GM12878 (cell line): ENCODE data around the gene SRC. TPM values are rescaled to one million over a fixed set of nuclear protein-coding genes. Genes with fewer than 3 reads are reported as not detected.
A peak's percentile ranks its signal among the peaks of the same experiment; 100 is the strongest.

ENCODE experiments used
- ATAC-seq: fragments of 200-7000 bp; cut with Tn5 transposase; 3 replicates; pipeline ENCODE4 v1.9.1; 2020; ENCODE audit warnings: mild to moderate bottlenecking, moderate library complexity
- BruUV-seq: library from RNA; stranded (reverse); fragments of 400-500 nt; replicated peaks from 2 replicates; lab custom pipeline; 2021; lab: Mats Ljungman, UMichigan
- CTCF ChIA-PET: fragments of 300-600 bp; sonication (Branson Sonifier 250); formaldehyde crosslinking; extraction: SDS; loops from one replicate; lab custom pipeline; 2021; ENCODE audit warnings: inconsistent platforms; lab: Yijun Ruan, JAX
- POLR2A ChIA-PET: fragments of 350-600 bp; formaldehyde crosslinking; extraction: SDS; loops from one replicate; lab custom pipeline; 2021; ENCODE audit warnings: inconsistent platforms; lab: Charles Lee
- RAD21 ChIA-PET: fragments of 300-600 bp; sonication (Branson Sonifier 250); formaldehyde crosslinking; loops from one replicate; lab custom pipeline; 2023; ENCODE audit warnings: antibody characterized with exemption; ENCODE audit not compliant: unreplicated experiment; lab: Charles Lee
- SMC1A ChIA-PET: fragments of 300-600 bp; sonication (Branson Sonifier 250); formaldehyde crosslinking; loops from one replicate; lab custom pipeline; 2023; ENCODE audit not compliant: unreplicated experiment, uncharacterized antibody; lab: Charles Lee
- DNase-seq: peaks from one replicate; pipeline ENCODE4 v3.0.0-alpha.2; 2011; ENCODE audit warnings: low read depth, low spot score
- FAIRE-seq: peaks from 3 replicates; lab custom pipeline; 2011; peaks lifted over from hg19 to GRCh38; lab: Jason Lieb, UNC
- H2AFZ ChIP-seq: 2 replicates; pipeline ENCODE4 v1.6.0; 2011; ENCODE audit warnings: low read depth, low read length, control low read depth; ENCODE audit not compliant: control insufficient read depth
- H3K27ac ChIP-seq: 2 replicates; pipeline ENCODE4 v1.5.1; 2011; ENCODE audit warnings: control low read depth; ENCODE audit not compliant: control insufficient read depth, insufficient read depth
- H3K27me3 ChIP-seq, 2 experiments: replicated peaks in 1 of 2; 2 replicates each; pipeline versions ENCODE4 v1.6.0 to v1.6.1; 2011; ENCODE audit warnings: low read length in 1 of 2; ENCODE audit not compliant: control insufficient read depth in 2 of 2, insufficient read depth in 2 of 2
- H3K36me3 ChIP-seq, 2 experiments: 2 replicates each; pipeline ENCODE4 v1.5.1; 2011; ENCODE audit warnings: low read length in 1 of 2; ENCODE audit not compliant: control insufficient read depth in 2 of 2, insufficient read depth in 2 of 2
- H3K4me1 ChIP-seq: 2 replicates; pipeline ENCODE4 v1.6.1; 2011; ENCODE audit warnings: mild to moderate bottlenecking, low read length, moderate library complexity, mixed read lengths; ENCODE audit not compliant: control insufficient read depth, insufficient read depth
- H3K4me2 ChIP-seq: 2 replicates; pipeline ENCODE4 v1.6.0; 2011; ENCODE audit warnings: control low read depth; ENCODE audit not compliant: control insufficient read depth, insufficient read depth
- H3K4me3 ChIP-seq: fragments of 200-600 bp; sonication (generic); 2 replicates; pipeline ENCODE4 v1.5.1; 2016
- H3K79me2 ChIP-seq: 2 replicates; pipeline ENCODE4 v1.6.0; 2011; ENCODE audit warnings: low read length; ENCODE audit not compliant: control insufficient read depth, insufficient read depth
- H3K9ac ChIP-seq: 2 replicates; pipeline ENCODE4 v1.8.0; 2011; ENCODE audit warnings: low read length, control low read depth, mixed read lengths; ENCODE audit not compliant: control insufficient read depth, insufficient read depth
- H3K9me3 ChIP-seq: replicated peaks from 3 replicates; pipeline ENCODE4 v1.5.1; 2011; ENCODE audit warnings: mild to moderate bottlenecking, low read length; ENCODE audit not compliant: control insufficient read depth, insufficient read depth
- H4K20me1 ChIP-seq: 2 replicates; pipeline ENCODE4 v1.6.0; 2011; ENCODE audit not compliant: control insufficient read depth, insufficient read depth
- HDAC6 ChIP-seq: fragments of 200-600 bp; sonication (generic); IDR thresholded peaks from one replicate; pipeline ENCODE4 v1.8.0; 2017; ENCODE audit warnings: antibody characterized with exemption; ENCODE audit not compliant: unreplicated experiment
- MTA2 ChIP-seq: fragments of 450-650 bp; IDR thresholded peaks from 2 replicates; pipeline ENCODE4 v1.6.1; 2016; ENCODE audit warnings: low read depth, mild to moderate bottlenecking, moderate library complexity
- NFYA ChIP-seq: IDR thresholded peaks from 2 replicates; pipeline ENCODE4 v1.6.1; 2011; ENCODE audit warnings: low read depth, mild to moderate bottlenecking, low read length, improper control_type of control experiment, borderline replicate concordance
- POLR2AphosphoS2 ChIP-seq: IDR thresholded peaks from 2 replicates; pipeline ENCODE4 v1.6.1; 2011; ENCODE audit warnings: low read depth, mild to moderate bottlenecking, low read length, improper control_type of control experiment, moderate library complexity
- whole genome bisulfite sequencing: methylation state at CpG from one replicate; pipeline ENCODE4 v1.1.6; 2016; ENCODE audit warnings: low lambda C conversion rate; ENCODE audit not compliant: insufficient replicate concordance, insufficient coverage; ENCODE audit errors: missing lambda C conversion rate; 5-methylcytosine and 5-hydroxymethylcytosine counted together
- in situ Hi-C: fragments of 300-500 bp; cut with MboI; formaldehyde crosslinking; loops from 9 replicates; pipeline ENCODE4 v1.14.3; 2018; ENCODE audit warnings: mixed read lengths
- intact Hi-C: fragments of 100-400 bp; cut with micrococcal nuclease; formaldehyde crosslinking; loops from one replicate; pipeline ENCODE4 v1.14.2; 2022; ENCODE audit not compliant: unreplicated experiment
- polyA plus RNA-seq, 11 experiments: library from polyadenylated mRNA; depleted of rRNA in 4 of 11; unstranded in 6 of 11; stranded (reverse) in 5 of 11; fragments of >200 nt; fragmentation: Nextera tagmentation in 4 of 11; fragmentation: Illumina TruSeq in 1 of 11; extraction: Ambion mirVana in 4 of 11; extraction: Trizol in 1 of 11; gene quantifications; 1 replicate in 1 of 11; 2 replicates in 10 of 11; pipeline versions ENCODE4 v1.2.1 to v1.2.3, GENCODE V29; 2011 to 2016; ENCODE audit warnings: inconsistent platforms in 2 of 11, missing spikeins in 2 of 11, low read depth in 1 of 11
- total RNA-seq, 4 experiments: library from RNA; depleted of rRNA in 3 of 4; stranded (reverse); fragments of >200 nt in 3 of 4; fragmentation: Illumina TruSeq in 1 of 4; extraction: Trizol in 1 of 4; gene quantifications; 2 replicates each; pipeline versions ENCODE4 v1.2.1 to v1.2.3, GENCODE V29; 2013 to 2021
- TF ChIP-seq, protein P1 (sequence below): fragments of 450-650 bp; IDR thresholded peaks from 2 replicates; pipeline ENCODE4 v1.6.1; 2017; ENCODE audit warnings: borderline replicate concordance

The SRC gene
- total and polyA plus RNA-seq, 10 of the 15 experiments (the other 5 are each of a cell fraction or from before 2014, with no cell fraction given), result 0.60 to 71.3 (median 27.2) TPM

DNA sequence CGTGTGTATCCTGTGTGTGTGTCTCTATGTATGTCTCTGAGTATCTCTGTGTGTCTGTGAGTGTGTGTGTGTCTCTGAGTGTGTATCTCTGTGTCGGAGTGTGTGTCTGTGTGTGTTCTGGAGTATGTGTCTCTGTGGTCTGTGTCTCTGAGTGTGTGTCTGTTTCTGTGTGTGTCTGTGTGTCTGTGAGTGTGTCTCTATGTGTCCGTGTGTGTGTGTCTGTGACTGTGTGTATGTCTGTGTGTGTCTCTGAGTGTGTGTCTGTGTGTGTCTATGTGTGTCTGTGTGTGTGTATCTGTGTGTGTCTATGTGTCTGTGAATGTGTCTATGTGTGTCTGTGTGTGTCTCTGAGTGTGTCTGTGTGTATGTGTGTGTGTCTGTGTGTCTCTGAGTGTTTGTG, 73.4 kb downstream of the SRC start:
- Histone ChIP-seq H3K27ac (no peak overlapping the region), H3K9me3 (no peaks in the 10 kb centered on the region), H4K20me1 (no peaks in the 10 kb centered on the region), H3K27me3 (peaks cover 3 to 8% of the 10 kb centered on the region in 2 experiments; a peak in 3 of 4 replicates), H3K4me2 (no peak overlapping the region), H2AFZ (no peak overlapping the region), H3K79me2 (no peaks in the 10 kb centered on the region), H3K4me3 (no peak overlapping the region), H3K36me3 (no peaks in the 10 kb centered on the region), H3K4me1 (no peaks in the 10 kb centered on the region), H3K9ac (no peak overlapping the region)
- no peak for ATAC-seq
- TF ChIP-seq, protein P1, sequence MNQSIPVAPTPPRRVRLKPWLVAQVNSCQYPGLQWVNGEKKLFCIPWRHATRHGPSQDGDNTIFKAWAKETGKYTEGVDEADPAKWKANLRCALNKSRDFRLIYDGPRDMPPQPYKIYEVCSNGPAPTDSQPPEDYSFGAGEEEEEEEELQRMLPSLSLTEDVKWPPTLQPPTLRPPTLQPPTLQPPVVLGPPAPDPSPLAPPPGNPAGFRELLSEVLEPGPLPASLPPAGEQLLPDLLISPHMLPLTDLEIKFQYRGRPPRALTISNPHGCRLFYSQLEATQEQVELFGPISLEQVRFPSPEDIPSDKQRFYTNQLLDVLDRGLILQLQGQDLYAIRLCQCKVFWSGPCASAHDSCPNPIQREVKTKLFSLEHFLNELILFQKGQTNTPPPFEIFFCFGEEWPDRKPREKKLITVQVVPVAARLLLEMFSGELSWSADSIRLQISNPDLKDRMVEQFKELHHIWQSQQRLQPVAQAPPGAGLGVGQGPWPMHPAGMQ, result peak; percentile 28; the same call in 1 of the 2 replicates
- no peak for TF ChIP-seq NFYA
- DNase-seq, result no peak
- ChIA-PET SMC1A (no interaction called here), POLR2A (no interaction called here), RAD21 (no interaction called here), CTCF (no interaction called here)
- BruUV-seq, result no TSS peak
- in situ Hi-C loops (no loop called here), intact Hi-C loops (no loop called here)
- no peak for FAIRE-seq
- 71% methylated on average over 3 of the region's 3 CpGs for WGBS

DNA sequence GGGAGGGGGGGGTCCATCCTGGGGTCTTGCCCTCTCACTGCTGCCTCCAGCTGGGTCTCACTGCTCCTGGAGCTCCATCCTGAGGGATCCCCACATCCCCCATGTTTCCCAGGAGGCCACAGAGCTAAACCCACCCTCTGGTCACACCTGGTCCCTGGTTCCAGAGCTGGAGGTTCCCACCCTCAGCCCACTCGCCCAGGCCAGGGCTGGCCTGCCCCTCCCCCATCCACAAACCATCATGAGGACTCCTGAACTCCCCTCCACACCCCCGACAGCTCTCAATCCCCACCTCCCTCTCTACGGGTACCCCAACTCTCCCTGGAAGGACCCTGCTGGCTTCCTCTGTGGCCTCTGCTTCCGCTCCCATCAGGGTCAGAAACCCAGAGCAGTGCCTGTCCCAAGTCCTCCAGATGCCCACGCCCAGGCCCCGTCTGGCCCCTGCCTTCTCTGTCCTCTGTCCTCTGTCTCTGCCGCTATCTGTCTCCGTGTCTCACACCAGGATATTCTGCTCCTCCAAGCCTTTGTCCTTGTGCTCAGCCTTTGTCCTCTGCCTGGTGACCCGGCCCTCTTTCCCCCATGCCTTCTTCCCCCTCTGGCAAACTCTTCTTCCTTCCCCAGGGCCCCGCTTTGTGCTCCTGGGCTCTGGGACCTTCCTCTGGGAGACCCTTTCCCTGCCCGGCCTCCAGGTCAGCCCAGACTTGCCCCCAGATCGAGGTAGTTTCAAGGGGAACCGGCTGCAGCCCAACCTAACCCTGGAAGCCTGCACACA, 74.0 kb downstream of the SRC start:
- TF ChIP-seq HDAC6 (no peak), MTA2 (no peak), POLR2AphosphoS2 (no peak)
- POLR2A ChIA-PET, result no interaction called here
- intact Hi-C loops, result no loop called here
- 47% methylated on average over 13 of the region's 13 CpGs for WGBS
- FAIRE-seq (no peak), ATAC-seq (no peak), DNase-seq (no peak)
- no TSS peak for BruUV-seq
- Histone ChIP-seq H4K20me1 (no peaks in the 10 kb centered on the region), H3K27me3 (peaks cover 3 to 8% of the 10 kb centered on the region in 2 experiments; a peak in 3 of 4 replicates), H3K9me3 (no peaks in the 10 kb centered on the region), H3K9ac (no peak overlapping the region), H3K79me2 (no peaks in the 10 kb centered on the region), H3K4me1 (no peaks in the 10 kb centered on the region), H3K4me3 (no peak overlapping the region), H3K4me2 (no peak overlapping the region), H2AFZ (no peak overlapping the region), H3K27ac (no peak overlapping the region), H3K36me3 (no peaks in the 10 kb centered on the region)
- SMC1A ChIA-PET, result no interaction called here
- in situ Hi-C loops, result no loop called here
- CTCF ChIA-PET, result no interaction called here
- RAD21 ChIA-PET, result no interaction called here
